Activated B cell treated with CpG ODN at 0.5 μM for 24 hours (primary cell): Measurements from ENCODE around the gene FBXW2. TPM values are rescaled to one million over a fixed set of nuclear protein-coding genes. Genes with fewer than 3 reads are reported as not detected.

ENCODE experiments used
- ATAC-seq: fragments of 200-7000 bp; cut with Tn5 transposase; one replicate; pipeline ENCODE4 v1.10.0; 2021; ENCODE audit warnings: low read depth, mild to moderate bottlenecking, moderate library complexity
- CTCF ChIA-PET: fragments of 350-600 bp; sonication (Branson Sonifier 250); formaldehyde crosslinking; loops from one replicate; lab custom pipeline; 2021; ENCODE audit warnings: antibody characterized with exemption; lab: Charles Lee
- POLR2A ChIA-PET: fragments of 350-600 bp; sonication (Branson Sonifier 250); formaldehyde crosslinking; loops from one replicate; lab custom pipeline; 2021; ENCODE audit warnings: antibody characterized with exemption; lab: Charles Lee
- DNase-seq: peaks from one replicate; pipeline ENCODE4 v3.0.0; 2022
- H3K27ac Mint-ChIP-seq: one replicate; pipeline ENCODE4 v1.8.0; 2020; ENCODE audit warnings: mixed read lengths
- H3K27me3 Mint-ChIP-seq: one replicate; pipeline ENCODE4 v1.8.0; 2021; ENCODE audit warnings: mixed read lengths
- H3K36me3 Mint-ChIP-seq: one replicate; pipeline ENCODE4 v1.8.0; 2021; ENCODE audit warnings: low read depth, mixed read lengths
- H3K4me1 Mint-ChIP-seq: one replicate; pipeline ENCODE4 v1.8.0; 2021; ENCODE audit warnings: mixed read lengths
- H3K4me3 Mint-ChIP-seq: one replicate; pipeline ENCODE4 v1.8.0; 2020; ENCODE audit warnings: mild to moderate bottlenecking, mixed read lengths
- H3K9me3 Mint-ChIP-seq: one replicate; pipeline ENCODE4 v1.8.0; 2020; ENCODE audit warnings: mixed read lengths
- intact Hi-C: fragments of 100-400 bp; cut with micrococcal nuclease; formaldehyde crosslinking; loops from one replicate; pipeline ENCODE4 v1.15.1; 2024
- total RNA-seq: library from RNA; stranded (reverse); gene quantifications from 2 replicates; pipeline ENCODE4 v1.2.3, GENCODE V29; 2022
- TF ChIP-seq, protein P1 (sequence below): fragments of 200-600 bp; IDR thresholded peaks from one replicate; pipeline ENCODE4 v1.8.0; 2022; ENCODE audit warnings: antibody characterized with exemption, mild to moderate bottlenecking

The FBXW2 gene
- total RNA-seq, 1 donor from 2014 or later, result 77.9 TPM

- POLR2A ChIA-PET, result no interaction called here
- H3K36me3 Mint-ChIP-seq, result no peaks in the 10 kb centered on the region
- CTCF ChIA-PET, result interaction anchor here (0.6 kb wide), 1 partner anchor 566 kb away, joined by 3 read pairs; no protein-coding TSS in a partner anchor
- DNase-seq, result no peak
- intact Hi-C loops, result no loop called here
- H3K27me3 Mint-ChIP-seq, result no peaks in the 10 kb centered on the region
- no peak overlapping the region for H3K27ac Mint-ChIP-seq
- TF ChIP-seq, protein P1, sequence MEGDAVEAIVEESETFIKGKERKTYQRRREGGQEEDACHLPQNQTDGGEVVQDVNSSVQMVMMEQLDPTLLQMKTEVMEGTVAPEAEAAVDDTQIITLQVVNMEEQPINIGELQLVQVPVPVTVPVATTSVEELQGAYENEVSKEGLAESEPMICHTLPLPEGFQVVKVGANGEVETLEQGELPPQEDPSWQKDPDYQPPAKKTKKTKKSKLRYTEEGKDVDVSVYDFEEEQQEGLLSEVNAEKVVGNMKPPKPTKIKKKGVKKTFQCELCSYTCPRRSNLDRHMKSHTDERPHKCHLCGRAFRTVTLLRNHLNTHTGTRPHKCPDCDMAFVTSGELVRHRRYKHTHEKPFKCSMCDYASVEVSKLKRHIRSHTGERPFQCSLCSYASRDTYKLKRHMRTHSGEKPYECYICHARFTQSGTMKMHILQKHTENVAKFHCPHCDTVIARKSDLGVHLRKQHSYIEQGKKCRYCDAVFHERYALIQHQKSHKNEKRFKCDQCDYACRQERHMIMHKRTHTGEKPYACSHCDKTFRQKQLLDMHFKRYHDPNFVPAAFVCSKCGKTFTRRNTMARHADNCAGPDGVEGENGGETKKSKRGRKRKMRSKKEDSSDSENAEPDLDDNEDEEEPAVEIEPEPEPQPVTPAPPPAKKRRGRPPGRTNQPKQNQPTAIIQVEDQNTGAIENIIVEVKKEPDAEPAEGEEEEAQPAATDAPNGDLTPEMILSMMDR, result no peak
- no peaks in the 10 kb centered on the region for H3K9me3 Mint-ChIP-seq
- H3K4me3 Mint-ChIP-seq, result no peak overlapping the region
- ATAC-seq, result no peak
- no peaks in the 10 kb centered on the region for H3K4me1 Mint-ChIP-seq
Measured at GRCh38 chr9:120723565-120723964, 69.7 kb downstream of the FBXW2 start.

GRCh38 chr9:120720404-120720803 is 72.8 kb downstream of the FBXW2 start:
- H3K9me3 Mint-ChIP-seq, result no peaks in the 10 kb centered on the region
- ChIA-PET CTCF (interaction anchor here (0.8 kb wide), 1 partner anchor 35 kb away, joined by 3 read pairs; no protein-coding TSS in a partner anchor), POLR2A (no interaction called here)
- no peaks in the 10 kb centered on the region for H3K4me1 Mint-ChIP-seq
- no peak overlapping the region for H3K4me3 Mint-ChIP-seq
- no peak for DNase-seq
- no peaks in the 10 kb centered on the region for H3K27me3 Mint-ChIP-seq
- no peak overlapping the region for H3K27ac Mint-ChIP-seq
- no peaks in the 10 kb centered on the region for H3K36me3 Mint-ChIP-seq
- intact Hi-C loops, result no loop called here
- TF ChIP-seq, protein P1, result no peak
- ATAC-seq, result no peak

- intact Hi-C loops, result no loop called here
- H3K27ac Mint-ChIP-seq, result no peak overlapping the region
- H3K4me1 Mint-ChIP-seq, result peaks cover 4% of the 10 kb centered on the region
- H3K9me3 Mint-ChIP-seq, result no peaks in the 10 kb centered on the region
- H3K4me3 Mint-ChIP-seq, result no peak overlapping the region
- peaks cover 4% of the 10 kb centered on the region for H3K36me3 Mint-ChIP-seq
- no peaks in the 10 kb centered on the region for H3K27me3 Mint-ChIP-seq
- no peak for ATAC-seq
- TF ChIP-seq, protein P1, result no peak
- DNase-seq, result no peak
- CTCF ChIA-PET, result no interaction called here
- POLR2A ChIA-PET, result no interaction called here
Measured at GRCh38 chr9:120718316-120718715, 74.9 kb downstream of the FBXW2 start.

GRCh38 chr9:120717176-120717575 is 76.0 kb downstream of the FBXW2 start:
- H3K4me3 Mint-ChIP-seq, result no peak overlapping the region
- ChIA-PET CTCF (no interaction called here), POLR2A (no interaction called here)
- ATAC-seq (no peak), DNase-seq (no peak)
- H3K9me3 Mint-ChIP-seq, result no peaks in the 10 kb centered on the region
- peaks cover 6% of the 10 kb centered on the region for H3K36me3 Mint-ChIP-seq
- intact Hi-C loops, result no loop called here
- no peak overlapping the region for H3K27ac Mint-ChIP-seq
- TF ChIP-seq, protein P1, result no peak
- H3K27me3 Mint-ChIP-seq, result no peaks in the 10 kb centered on the region
- H3K4me1 Mint-ChIP-seq, result peaks cover 15% of the 10 kb centered on the region

- TF ChIP-seq, protein P1, result no peak
- Mint-ChIP-seq H3K27ac (no peak overlapping the region), H3K9me3 (no peaks in the 10 kb centered on the region), H3K4me3 (no peak overlapping the region), H3K4me1 (peaks cover 22% of the 10 kb centered on the region), H3K27me3 (no peaks in the 10 kb centered on the region), H3K36me3 (peaks cover 6% of the 10 kb centered on the region)
- DNase-seq (no peak), ATAC-seq (no peak)
- ChIA-PET CTCF (no interaction called here), POLR2A (no interaction called here)
- intact Hi-C loops, result no loop called here
Measured at GRCh38 chr9:120716483-120716882, 76.7 kb downstream of the FBXW2 start.
